NCI-H1436 (cell line): ENCODE results near the gene YPEL4.

Experiments used
- DNase-seq: peaks from one replicate; lab custom pipeline; 2025; lab: John Stamatoyannopoulos, UW

Gene YPEL4

GRCh38 chr11:57650739-57651090 is 1.0 kb upstream of the YPEL4 start:
- no peak for DNase-seq

- no peak for DNase-seq
Measured at GRCh38 chr11:57648801-57649735, 644 bp downstream of the YPEL4 start.

DNA sequence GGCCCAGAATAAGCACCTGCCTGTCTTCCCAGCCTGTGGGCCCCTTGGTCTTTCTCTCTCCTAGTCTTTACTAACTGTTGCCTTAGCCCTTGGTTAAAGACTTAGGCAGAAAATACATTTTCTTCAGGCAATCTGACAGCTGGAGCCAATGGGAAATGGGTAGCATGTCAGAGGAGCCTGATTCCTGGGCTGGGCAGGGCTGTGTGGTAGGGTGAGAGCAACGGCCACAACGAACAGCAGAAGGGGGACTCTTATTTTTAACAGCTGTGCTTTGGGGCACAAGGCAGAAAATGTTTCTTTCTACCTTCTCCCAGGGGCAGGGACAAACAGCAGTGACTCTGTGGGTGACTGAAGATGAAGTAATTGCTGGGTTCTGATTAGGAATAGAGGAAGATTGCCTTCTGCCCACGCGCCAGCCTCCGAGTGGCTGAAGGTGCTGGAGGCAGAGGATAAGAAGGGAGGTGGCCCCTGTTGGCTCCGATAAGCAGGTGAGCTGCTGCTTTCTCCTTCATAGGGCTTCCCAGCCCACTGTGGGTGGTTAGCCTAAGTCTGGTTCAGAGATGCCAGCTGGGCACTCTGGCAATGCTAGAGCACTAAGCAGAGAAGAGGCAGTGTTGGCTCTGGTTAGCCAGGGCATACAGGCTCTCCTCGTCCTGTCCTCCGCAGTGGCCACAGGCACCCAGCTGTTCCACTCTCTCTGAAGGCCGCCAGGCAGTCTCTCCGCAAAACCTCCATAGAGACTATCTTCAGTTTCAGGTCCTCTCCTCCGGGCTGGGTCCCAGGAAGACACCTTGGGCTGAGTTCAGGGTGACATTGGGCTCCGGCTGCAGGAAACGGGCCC is 1.5 kb downstream of the YPEL4 start:
- no peak for DNase-seq

DNA sequence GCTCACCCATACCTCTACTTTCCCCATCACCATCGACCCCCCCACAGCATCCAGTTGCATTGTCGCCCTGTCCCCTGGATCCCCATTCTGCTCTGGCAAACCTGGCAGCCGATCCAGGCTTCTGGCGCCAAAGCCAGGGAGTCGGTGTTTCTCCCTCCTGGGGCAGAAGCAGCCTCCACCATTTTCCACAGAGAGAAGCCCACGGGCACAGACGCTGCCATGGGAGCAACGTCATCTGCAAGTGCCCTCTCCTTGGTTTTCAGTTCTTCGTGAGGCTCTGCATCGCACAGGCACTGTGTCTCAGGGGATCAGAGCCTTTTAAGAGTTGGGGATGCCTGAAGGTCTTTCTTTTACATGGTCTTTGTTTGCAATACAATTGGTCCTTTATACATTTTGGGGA is 2.3 kb downstream of the YPEL4 start:
- DNase-seq, result no peak

GRCh38 chr11:57646799-57647303 is 2.9 kb downstream of the YPEL4 start:
- no peak for DNase-seq

DNA sequence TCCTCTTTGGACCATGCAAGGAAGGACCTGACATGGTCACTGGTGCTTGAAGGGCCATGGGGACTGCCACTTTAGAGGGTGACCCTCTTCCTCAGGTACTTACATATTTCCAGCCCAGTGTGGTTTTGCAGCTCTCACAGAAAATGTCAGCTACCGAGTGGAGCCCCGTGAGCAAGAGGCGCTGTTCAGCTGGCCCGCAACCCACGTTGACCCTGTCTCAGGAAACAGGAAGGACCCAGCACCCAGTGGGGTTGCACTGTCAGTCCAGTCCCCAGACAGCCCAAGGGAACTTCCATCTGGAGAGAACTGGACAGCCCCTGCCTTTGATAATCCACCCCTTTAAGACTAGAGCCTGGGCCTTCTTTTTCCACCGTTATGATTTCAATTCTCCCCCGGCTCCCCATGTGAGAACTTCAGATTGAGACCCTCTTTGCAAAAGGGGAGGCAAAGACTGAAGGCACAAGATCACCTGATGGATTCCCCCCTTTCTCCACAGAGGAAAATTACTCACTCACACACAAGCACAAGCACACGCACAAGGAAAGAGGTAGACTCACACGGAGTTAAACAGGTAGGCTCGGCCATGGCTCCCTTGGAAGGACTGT is 3.4 kb downstream of the YPEL4 start:
- no peak for DNase-seq

GRCh38 chr11:57645689-57646085 is 4.0 kb downstream of the YPEL4 start:
- DNase-seq, result no peak

DNA sequence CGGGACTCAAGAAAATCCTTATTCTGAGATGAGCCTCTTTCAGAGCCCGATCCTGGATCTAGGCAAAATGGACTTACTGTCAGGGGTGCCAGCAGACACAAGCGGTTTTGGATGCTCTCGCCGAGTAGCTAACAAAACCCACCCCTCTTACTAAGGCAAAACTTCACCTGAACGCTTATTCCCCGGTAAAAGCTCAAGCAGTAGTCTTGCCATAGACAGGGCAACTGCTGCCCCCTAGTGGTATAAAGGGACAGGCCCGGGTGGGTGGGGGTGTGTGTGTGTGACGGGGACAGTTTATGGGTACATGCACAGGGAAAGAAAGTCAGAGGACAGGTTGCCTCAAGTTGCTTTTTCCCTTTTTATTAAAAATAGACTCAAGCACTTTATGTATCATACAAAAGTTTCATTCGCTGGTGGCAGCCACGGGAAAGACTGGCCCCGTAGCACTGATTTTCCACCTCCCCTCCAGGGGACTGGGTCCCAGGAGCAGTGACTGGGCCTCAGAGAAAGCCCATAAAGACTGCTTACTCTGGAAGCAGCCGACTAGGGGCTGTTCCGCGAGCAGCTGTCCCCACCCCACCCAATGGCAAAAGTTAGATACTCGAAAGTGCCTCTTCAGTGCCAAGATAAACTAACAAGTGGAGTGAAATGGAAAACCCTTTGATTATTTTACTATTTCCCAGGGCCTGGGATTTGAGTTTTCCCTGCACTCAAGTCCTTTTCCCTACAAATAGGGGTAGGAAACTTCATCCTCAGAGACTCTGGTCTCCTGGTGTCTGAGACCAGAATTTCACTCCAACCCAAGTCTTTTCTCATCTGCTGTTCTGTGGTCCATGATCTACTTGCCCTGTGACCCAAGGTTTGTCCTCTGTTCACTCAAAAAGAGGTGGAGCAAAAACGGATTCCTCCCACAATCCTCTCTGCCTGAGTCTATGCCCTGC is 4.7 kb downstream of the YPEL4 start:
- peak; percentile 68 for DNase-seq

DNA sequence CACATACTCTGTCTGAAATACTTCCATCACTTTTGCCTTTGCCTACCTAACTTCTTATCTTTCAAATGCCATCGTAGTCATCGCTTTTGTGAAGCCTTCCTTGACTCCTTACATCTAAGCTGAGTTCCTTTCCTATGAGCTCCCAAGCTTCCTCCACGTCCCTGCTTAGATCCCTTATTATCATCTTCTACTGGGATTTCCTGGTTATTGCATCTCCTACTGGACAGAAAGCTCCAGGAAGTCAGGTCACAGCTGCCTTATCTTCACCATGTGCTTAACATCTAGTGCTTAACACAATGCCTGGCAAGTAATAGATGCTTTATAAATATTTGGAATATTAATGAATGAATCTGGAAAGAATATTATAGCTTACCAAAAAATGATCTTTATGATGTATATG is 5.9 kb downstream of the YPEL4 start:
- no peak for DNase-seq

GRCh38 chr11:57641011-57641807 is 8.5 kb downstream of the YPEL4 start:
- peak; percentile 44 for DNase-seq

- no peak for DNase-seq
Measured at GRCh38 chr11:57640068-57640800, 9.5 kb downstream of the YPEL4 start.

DNA sequence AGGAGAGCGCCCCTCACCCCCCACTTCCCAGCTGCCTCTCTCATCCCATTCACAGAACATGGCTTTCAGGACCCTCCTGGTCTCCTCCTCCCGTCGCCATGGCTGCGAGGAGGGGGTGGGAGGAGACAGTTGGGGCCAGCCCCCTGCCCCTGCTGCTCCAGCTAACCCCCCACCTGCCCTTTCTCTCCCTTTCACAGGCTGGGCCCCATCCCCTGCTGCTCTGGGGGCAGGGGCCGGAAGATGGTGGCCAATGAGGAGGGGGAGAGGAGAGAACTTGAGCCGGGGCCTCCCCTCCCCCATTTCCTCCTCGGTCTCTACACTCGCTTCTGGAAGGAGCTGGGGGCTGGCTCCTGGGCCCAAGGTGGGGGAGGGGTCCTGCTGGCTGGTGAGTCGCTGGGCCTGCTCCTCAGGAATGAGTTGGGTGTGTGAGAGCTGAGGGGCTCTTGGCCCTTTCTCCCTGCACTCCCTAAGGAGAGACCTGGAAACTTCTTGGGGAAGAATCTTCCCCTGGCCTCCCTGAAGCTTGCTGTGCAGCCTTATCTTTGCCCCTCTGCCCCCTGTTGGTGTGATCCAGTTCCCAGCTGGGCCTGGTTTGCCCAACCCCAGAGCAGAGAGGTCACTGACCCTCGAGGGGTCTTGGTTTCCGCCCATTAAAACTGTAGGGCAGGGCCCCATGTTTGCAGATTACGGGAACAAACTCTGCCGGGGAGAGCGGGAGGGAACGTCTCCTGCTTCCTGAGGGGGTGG is 10.2 kb downstream of the YPEL4 start:
- no peak for DNase-seq

DNA sequence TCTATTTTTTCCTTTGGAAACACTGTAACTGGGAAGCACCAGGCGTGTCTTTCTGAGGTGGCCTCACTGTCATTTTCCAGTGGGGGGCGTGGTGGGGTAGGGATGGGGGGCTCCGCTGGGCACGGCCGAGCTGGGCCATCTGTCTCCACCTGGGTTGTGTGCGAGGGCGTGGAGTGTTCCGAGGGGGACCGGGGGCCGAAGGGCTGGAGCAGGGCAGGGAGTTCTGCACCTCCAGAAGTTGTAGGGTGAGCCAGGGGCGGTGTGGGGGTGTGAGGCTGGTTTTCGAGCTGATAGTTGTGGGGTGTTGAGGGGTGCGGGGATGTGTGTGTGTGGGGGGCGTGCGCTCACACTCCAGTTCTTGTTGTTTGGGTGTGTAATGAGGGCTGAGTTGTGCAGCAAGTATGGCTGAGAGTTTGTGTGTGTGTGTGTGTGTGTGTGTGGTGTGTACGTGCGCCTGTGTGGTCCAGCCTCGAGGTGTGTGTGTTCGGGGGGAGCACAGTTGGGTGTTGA is 10.8 kb downstream of the YPEL4 start:
- DNase-seq, result no peak

GRCh38 chr11:57638005-57638781 is 11.5 kb downstream of the YPEL4 start:
- peak; percentile 74 for DNase-seq

DNA sequence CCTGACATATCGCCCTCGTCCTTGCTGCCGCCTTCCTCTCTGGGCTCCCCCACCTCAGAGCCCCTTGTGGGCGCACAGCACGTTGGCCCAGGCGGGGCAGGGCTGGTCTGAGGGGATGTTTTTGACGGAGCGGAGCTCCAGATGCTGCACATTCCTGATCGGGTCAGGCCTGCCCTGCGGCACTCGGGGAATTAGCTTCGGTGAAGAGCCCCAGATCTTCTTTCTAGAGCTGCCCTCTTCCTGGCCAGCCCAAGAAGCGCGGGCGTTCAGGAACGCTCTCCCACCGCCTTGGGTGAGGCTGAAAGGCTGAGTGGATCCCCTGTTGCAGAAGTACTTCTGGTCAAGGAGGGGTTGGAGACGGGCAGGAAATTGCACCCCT is 12.1 kb downstream of the YPEL4 start:
- DNase-seq, result no peak

GRCh38 chr11:57635246-57635645 is 14.5 kb downstream of the YPEL4 start:
- no peak for DNase-seq

- no peak for DNase-seq
Measured at GRCh38 chr11:57634311-57634710, 15.4 kb downstream of the YPEL4 start.
